GM12878 (cell line): ENCODE measurements around the gene PHRF1. TPM values are rescaled to one million over a fixed set of nuclear protein-coding genes. Genes with fewer than 3 reads are reported as not detected.

Source experiments
- BCL11A ChIP-seq: IDR thresholded peaks from 2 replicates; pipeline ENCODE4 v1.6.1; 2011; ENCODE audit warnings: low read depth, low read length
- E2F8 ChIP-seq: fragments of 450-650 bp; IDR thresholded peaks from 2 replicates; pipeline ENCODE4 v1.6.1; 2018; ENCODE audit warnings: mild to moderate bottlenecking, low read depth, moderate library complexity; ENCODE audit not compliant: partially characterized antibody
- EGR1 ChIP-seq, 2 experiments: IDR thresholded peaks; 1 replicate in 1 of 2; 2 replicates in 1 of 2; pipeline ENCODE4 v1.6.1; 2011 to 2012; ENCODE audit warnings: low read depth in 2 of 2, low read length in 2 of 2, borderline replicate concordance in 1 of 2, mild to moderate bottlenecking in 1 of 2, moderate library complexity in 1 of 2
- FOS ChIP-seq: IDR thresholded peaks from 3 replicates; pipeline ENCODE4 v1.6.1; 2011; ENCODE audit warnings: borderline replicate concordance; ENCODE audit not compliant: insufficient read length; ENCODE audit errors: extremely low read depth
- HCFC1 ChIP-seq: fragments of 150-350 bp; IDR thresholded peaks from 2 replicates; pipeline ENCODE4 v1.6.1; 2014; ENCODE audit warnings: low read length
- HDAC2 ChIP-seq: fragments of 200-600 bp; sonication (generic); IDR thresholded peaks from 2 replicates; pipeline ENCODE4 v1.6.1; 2017
- IRF4 ChIP-seq: IDR thresholded peaks from 2 replicates; pipeline ENCODE4 v1.6.1; 2011; ENCODE audit warnings: low read depth, low read length
- MXI1 ChIP-seq: fragments of 150-350 bp; IDR thresholded peaks from 2 replicates; pipeline ENCODE4 v1.6.1; 2011; ENCODE audit warnings: low read depth, mild to moderate bottlenecking, inconsistent platforms, low read length, improper control_type of control experiment
- NR2F1 ChIP-seq: fragments of 450-650 bp; conservative IDR thresholded peaks from 2 replicates; pipeline ENCODE4 v1.6.1; 2017; ENCODE audit warnings: mild to moderate bottlenecking
- PBX3 ChIP-seq: IDR thresholded peaks from 2 replicates; pipeline ENCODE4 v1.6.1; 2011; ENCODE audit warnings: mild to moderate bottlenecking, low read depth, low read length, moderate library complexity; ENCODE audit not compliant: insufficient replicate concordance
- PML ChIP-seq: IDR thresholded peaks from 2 replicates; pipeline ENCODE4 v1.6.1; 2012; ENCODE audit warnings: low read length, inconsistent platforms
- POLR2A ChIP-seq: IDR thresholded peaks from 2 replicates; pipeline ENCODE4 v1.6.1; 2011; ENCODE audit warnings: low read depth, mild to moderate bottlenecking, low read length
- POLR2AphosphoS2 ChIP-seq: IDR thresholded peaks from 2 replicates; pipeline ENCODE4 v1.6.1; 2011; ENCODE audit warnings: low read depth, mild to moderate bottlenecking, low read length, improper control_type of control experiment, moderate library complexity
- POLR2AphosphoS5 ChIP-seq: IDR thresholded peaks from 2 replicates; pipeline ENCODE4 v1.6.1; 2011; ENCODE audit warnings: mild to moderate bottlenecking, low read length, inconsistent platforms
- SIX5 ChIP-seq: IDR thresholded peaks from 2 replicates; pipeline ENCODE4 v1.6.1; 2011; ENCODE audit warnings: mild to moderate bottlenecking, low read depth, low read length, moderate library complexity; ENCODE audit not compliant: severe bottlenecking
- SP1 ChIP-seq: IDR thresholded peaks from one replicate; pipeline ENCODE4 v1.6.1; 2011; ENCODE audit warnings: low read depth, low read length
- SPI1 ChIP-seq: IDR thresholded peaks from 2 replicates; pipeline ENCODE4 v1.6.1; 2011; ENCODE audit warnings: low read depth, mild to moderate bottlenecking, low read length, moderate library complexity, borderline replicate concordance; ENCODE audit not compliant: insufficient read depth
- SREBF1 ChIP-seq: IDR thresholded peaks from 2 replicates; pipeline ENCODE4 v1.6.1; 2012; ENCODE audit warnings: mild to moderate bottlenecking, low read length
- TCF12 ChIP-seq: IDR thresholded peaks from 2 replicates; pipeline ENCODE4 v1.6.1; 2011; ENCODE audit warnings: low read depth, mild to moderate bottlenecking, low read length
- WRNIP1 ChIP-seq: IDR thresholded peaks from 2 replicates; pipeline ENCODE4 v1.6.1; 2011; ENCODE audit warnings: low read depth, low read length, improper control_type of control experiment, borderline replicate concordance
- ZBTB33 ChIP-seq: fragments of 450-650 bp; IDR thresholded peaks from 2 replicates; pipeline ENCODE4 v1.6.1; 2017; ENCODE audit warnings: mild to moderate bottlenecking
- ZNF217 ChIP-seq: fragments of 450-650 bp; IDR thresholded peaks from 2 replicates; pipeline ENCODE4 v1.6.1; 2017; ENCODE audit warnings: antibody characterized with exemption, mild to moderate bottlenecking
- polyA plus RNA-seq, 11 experiments: library from polyadenylated mRNA; depleted of rRNA in 4 of 11; unstranded in 6 of 11; stranded (reverse) in 5 of 11; fragments of >200 nt; fragmentation: Nextera tagmentation in 4 of 11; fragmentation: Illumina TruSeq in 1 of 11; extraction: Ambion mirVana in 4 of 11; extraction: Trizol in 1 of 11; gene quantifications; 1 replicate in 1 of 11; 2 replicates in 10 of 11; pipeline versions ENCODE4 v1.2.1 to v1.2.3, GENCODE V29; 2011 to 2016; ENCODE audit warnings: inconsistent platforms in 2 of 11, missing spikeins in 2 of 11, low read depth in 1 of 11
- total RNA-seq, 4 experiments: library from RNA; depleted of rRNA in 3 of 4; stranded (reverse); fragments of >200 nt in 3 of 4; fragmentation: Illumina TruSeq in 1 of 4; extraction: Trizol in 1 of 4; gene quantifications; 2 replicates each; pipeline versions ENCODE4 v1.2.1 to v1.2.3, GENCODE V29; 2013 to 2021
- TF ChIP-seq, protein P1 (sequence below): IDR thresholded peaks from 2 replicates; pipeline ENCODE4 v1.6.1; 2011; ENCODE audit warnings: borderline replicate concordance, low read depth, mild to moderate bottlenecking, moderate library complexity, low read length; ENCODE audit not compliant: insufficient read depth, poor library complexity, severe bottlenecking
- TF ChIP-seq, protein P2 (sequence below): fragments of 450-650 bp; IDR thresholded peaks from 2 replicates; pipeline ENCODE4 v1.6.1; 2016; ENCODE audit warnings: mild to moderate bottlenecking

The PHRF1 gene
- total and polyA plus RNA-seq, 10 of the 15 experiments (the other 5 are each of a cell fraction or from before 2014, with no cell fraction given): 0.13 to 43.5 (median 15.1) TPM

DNA sequence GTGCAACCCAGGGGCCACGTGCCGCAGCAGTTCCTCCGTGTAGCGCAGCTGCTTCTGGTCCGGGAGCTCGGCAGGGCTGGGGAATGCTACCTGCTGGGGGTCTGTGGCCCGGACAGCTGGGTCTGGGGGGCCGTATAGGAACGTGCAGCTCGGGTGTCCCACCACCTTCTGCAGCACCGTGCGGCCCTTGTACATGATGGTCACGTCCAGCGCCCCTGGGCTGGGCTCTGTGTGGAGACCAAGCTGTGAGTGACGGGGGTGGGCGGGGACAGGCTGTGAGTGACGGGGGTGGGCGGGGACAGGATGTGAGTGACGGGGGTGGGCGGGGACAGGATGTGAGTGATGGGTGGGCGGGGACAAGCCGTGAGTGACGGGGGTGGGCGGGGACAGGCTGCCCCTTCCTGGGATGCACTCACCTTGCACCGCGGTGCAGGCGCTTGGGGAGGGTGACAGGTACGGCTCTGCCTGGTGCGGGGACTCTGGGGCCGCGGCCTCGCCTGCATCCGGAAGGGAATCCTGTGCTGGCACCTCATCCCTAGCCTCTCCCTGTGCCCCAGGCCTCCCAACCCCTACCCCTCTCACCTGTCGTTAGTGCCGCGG lies 37.2 kb downstream of the PHRF1 start (continued):
- TF ChIP-seq E2F8 (no peak), HCFC1 (no peak), POLR2AphosphoS2 (peak; percentile 80), SPI1 (no peak), ZNF217 (no peak), BCL11A (0 out of 2 replicates have a peak, but pooled peaks have one; percentile 18), POLR2A (peak; percentile 65), IRF4 (no peak), SP1 (no peak), SIX5 (no peak), HDAC2 (no peak), POLR2AphosphoS5 (peak; percentile 66; the same call in 1 of the 2 replicates), PBX3 (peak; percentile 90), EGR1 (IDR thresholded peaks at IDR 0.05; ENCODE audit: borderline replicate concordance in 1 of 2, low read depth in 2 of 2, low read length in 2 of 2) (0 out of 3 replicates have a peak, but pooled peaks of 1 of the 2 experiments have one; percentile 4), PML (0 out of 2 replicates have a peak, but pooled peaks have one; percentile 45), MXI1 (no peak), WRNIP1 (no peak), FOS (no peak), SREBF1 (no peak), TCF12 (no peak), NR2F1 (no peak), ZBTB33 (peak; percentile 72; the same call in 1 of the 2 replicates)
- TF ChIP-seq, protein P1, sequence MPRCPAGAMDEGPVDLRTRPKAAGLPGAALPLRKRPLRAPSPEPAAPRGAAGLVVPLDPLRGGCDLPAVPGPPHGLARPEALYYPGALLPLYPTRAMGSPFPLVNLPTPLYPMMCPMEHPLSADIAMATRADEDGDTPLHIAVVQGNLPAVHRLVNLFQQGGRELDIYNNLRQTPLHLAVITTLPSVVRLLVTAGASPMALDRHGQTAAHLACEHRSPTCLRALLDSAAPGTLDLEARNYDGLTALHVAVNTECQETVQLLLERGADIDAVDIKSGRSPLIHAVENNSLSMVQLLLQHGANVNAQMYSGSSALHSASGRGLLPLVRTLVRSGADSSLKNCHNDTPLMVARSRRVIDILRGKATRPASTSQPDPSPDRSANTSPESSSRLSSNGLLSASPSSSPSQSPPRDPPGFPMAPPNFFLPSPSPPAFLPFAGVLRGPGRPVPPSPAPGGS: no peak
- TF ChIP-seq, protein P2, sequence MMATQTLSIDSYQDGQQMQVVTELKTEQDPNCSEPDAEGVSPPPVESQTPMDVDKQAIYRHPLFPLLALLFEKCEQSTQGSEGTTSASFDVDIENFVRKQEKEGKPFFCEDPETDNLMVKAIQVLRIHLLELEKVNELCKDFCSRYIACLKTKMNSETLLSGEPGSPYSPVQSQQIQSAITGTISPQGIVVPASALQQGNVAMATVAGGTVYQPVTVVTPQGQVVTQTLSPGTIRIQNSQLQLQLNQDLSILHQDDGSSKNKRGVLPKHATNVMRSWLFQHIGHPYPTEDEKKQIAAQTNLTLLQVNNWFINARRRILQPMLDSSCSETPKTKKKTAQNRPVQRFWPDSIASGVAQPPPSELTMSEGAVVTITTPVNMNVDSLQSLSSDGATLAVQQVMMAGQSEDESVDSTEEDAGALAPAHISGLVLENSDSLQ: peak; percentile 91
